Measurements from ENCODE around the gene SNTB2. TPM values are rescaled to one million over a fixed set of nuclear protein-coding genes. Genes with fewer than 3 reads are reported as not detected.

Gene SNTB2
- total and polyA plus RNA-seq, 2 of the 8 experiments (the other 6 are each of a cell fraction or from before 2014, with no cell fraction given) = 6.0 to 16.1 TPM

- TF ChIP-seq CHD7 (IDR thresholded peaks at IDR 0.05; ENCODE audit: insufficient replicate concordance, low read length) (no peak), CBX5 (IDR thresholded peaks at IDR 0.05; ENCODE audit: low read depth, low read length) (no peak), HDAC6 (IDR thresholded peaks at IDR 0.05; ENCODE audit: low read depth, low read length) (no peak), RXRA (IDR thresholded peaks at IDR 0.05; ENCODE audit: insufficient read depth, low read depth, low read length) (no peak), GTF2F1 (IDR thresholded peaks at IDR 0.05; ENCODE audit: borderline replicate concordance, low read depth, low read length) (no peak), TEAD4 (IDR thresholded peaks at IDR 0.05; ENCODE audit: low read depth, low read length) (no peak), SP1 (IDR thresholded peaks at IDR 0.05; ENCODE audit: low read depth, low read length) (no peak)
- TF ChIP-seq, protein P1, sequence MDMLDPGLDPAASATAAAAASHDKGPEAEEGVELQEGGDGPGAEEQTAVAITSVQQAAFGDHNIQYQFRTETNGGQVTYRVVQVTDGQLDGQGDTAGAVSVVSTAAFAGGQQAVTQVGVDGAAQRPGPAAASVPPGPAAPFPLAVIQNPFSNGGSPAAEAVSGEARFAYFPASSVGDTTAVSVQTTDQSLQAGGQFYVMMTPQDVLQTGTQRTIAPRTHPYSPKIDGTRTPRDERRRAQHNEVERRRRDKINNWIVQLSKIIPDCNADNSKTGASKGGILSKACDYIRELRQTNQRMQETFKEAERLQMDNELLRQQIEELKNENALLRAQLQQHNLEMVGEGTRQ (IDR thresholded peaks at IDR 0.05; ENCODE audit: low read length) = no peak
Observed at GRCh38 chr16:69293401-69293800, 106.4 kb downstream of the SNTB2 start (continued).
